H1 (cell line): Measurements from ENCODE around the gene CLGN. TPM values are rescaled to one million over a fixed set of nuclear protein-coding genes. Genes with fewer than 3 reads are reported as not detected.

Experiments used
- CTCF ChIA-PET: fragments of 300-600 bp; sonication (Branson Sonifier 250); formaldehyde crosslinking; loops from one replicate; lab custom pipeline; 2021; ENCODE audit not compliant: partially characterized antibody; lab: Charles Lee
- POLR2A ChIA-PET: fragments of 300-600 bp; sonication (Branson Sonifier 250); formaldehyde crosslinking; loops from one replicate; lab custom pipeline; 2021; ENCODE audit warnings: inconsistent platforms; ENCODE audit not compliant: partially characterized antibody; lab: Charles Lee
- DNase-seq, 2 experiments: peaks; one replicate each; pipeline versions ENCODE4 v3.0.0 to v3.0.0-alpha.2; 2010 to 2022; ENCODE audit warnings: low spot score in 2 of 2, low read depth in 1 of 2, mixed read lengths in 1 of 2
- FAIRE-seq: peaks from 2 replicates; lab custom pipeline; 2011; peaks lifted over from hg19 to GRCh38; lab: Jason Lieb, UNC
- H2AFZ ChIP-seq: 2 replicates; pipeline ENCODE4 v1.8.1; 2012; ENCODE audit warnings: low read length, inconsistent platforms
- H2AK5ac ChIP-seq: 2 replicates; pipeline ENCODE4 v1.6.1; 2013; ENCODE audit warnings: low read depth, low read length
- H2BK120ac ChIP-seq: replicated peaks from 2 replicates; pipeline ENCODE3; 2013; ENCODE audit warnings: low read depth, low read length, inconsistent platforms
- H2BK12ac ChIP-seq: 2 replicates; pipeline ENCODE4 v1.6.1; 2013; ENCODE audit warnings: low read depth, low read length
- H2BK15ac ChIP-seq: 2 replicates; pipeline ENCODE4 v1.6.1; 2013; ENCODE audit warnings: low read length
- H2BK20ac ChIP-seq: 2 replicates; pipeline ENCODE4 v1.6.1; 2013; ENCODE audit warnings: low read length
- H2BK5ac ChIP-seq: 2 replicates; pipeline ENCODE4 v1.6.1; 2013; ENCODE audit warnings: low read depth, low read length
- H3K14ac ChIP-seq: 2 replicates; pipeline ENCODE4 v1.6.1; 2013; ENCODE audit warnings: inconsistent platforms; ENCODE audit not compliant: insufficient read length
- H3K18ac ChIP-seq: 2 replicates; pipeline ENCODE4 v1.6.1; 2013; ENCODE audit warnings: low read length; ENCODE audit errors: extremely low read depth
- H3K23ac ChIP-seq: 2 replicates; pipeline ENCODE4 v1.6.1; 2013; ENCODE audit warnings: inconsistent platforms; ENCODE audit not compliant: insufficient read length
- H3K23me2 ChIP-seq: 2 replicates; pipeline ENCODE4 v1.6.1; 2013; ENCODE audit warnings: low read depth, low read length
- H3K27ac ChIP-seq: 2 replicates; pipeline ENCODE4 v1.6.1; 2011; ENCODE audit warnings: low read depth, low read length, inconsistent platforms
- H3K27me3 ChIP-seq, 4 experiments: replicated peaks in 1 of 4; 1 replicate in 1 of 4; 2 replicates in 3 of 4; pipeline versions ENCODE4 v1.6.1 to v1.8.1; 2011 to 2013; ENCODE audit warnings: low read length in 3 of 4, mild to moderate bottlenecking in 3 of 4, inconsistent platforms in 2 of 4, mixed read lengths in 2 of 4, moderate library complexity in 1 of 4; ENCODE audit not compliant: control insufficient read depth in 3 of 4, insufficient read depth in 3 of 4; ENCODE audit errors: extremely low read depth in 1 of 4
- H3K36me3 ChIP-seq, 4 experiments: 2 replicates each; pipeline versions ENCODE4 v1.6.1 to v1.8.1; 2011 to 2013; ENCODE audit warnings: mild to moderate bottlenecking in 4 of 4, low read length in 3 of 4, moderate library complexity in 2 of 4, control low read depth in 1 of 4, inconsistent platforms in 1 of 4; ENCODE audit not compliant: insufficient read depth in 4 of 4, control insufficient read depth in 2 of 4
- H3K4ac ChIP-seq: replicated peaks from 2 replicates; pipeline ENCODE3; 2013; ENCODE audit warnings: low read length, low read depth, mixed read lengths, inconsistent platforms; ENCODE audit not compliant: insufficient read length
- H3K4me1 ChIP-seq, 4 experiments: replicated peaks in 1 of 4; 1 replicate in 1 of 4; 2 replicates in 3 of 4; pipeline versions ENCODE4 v1.6.1 to v1.8.1; 2011 to 2013; ENCODE audit warnings: low read length in 3 of 4, inconsistent platforms in 2 of 4, mixed read lengths in 1 of 4; ENCODE audit not compliant: insufficient read depth in 4 of 4, control insufficient read depth in 3 of 4
- H3K4me2 ChIP-seq, 2 experiments: 2 replicates each; pipeline versions ENCODE4 v1.6.1 to v1.8.1; 2011 to 2013; ENCODE audit warnings: low read depth in 2 of 2, low read length in 2 of 2, control low read depth in 1 of 2, inconsistent platforms in 1 of 2, mild to moderate bottlenecking in 1 of 2; ENCODE audit not compliant: insufficient read depth in 1 of 2
- H3K4me3 ChIP-seq, 4 experiments: fragments of 200-600, 300-600 bp in 1 of 4; sonication (generic), shearing (Covaris generic), sonication (Bioruptor Twin) in 1 of 4; 2 replicates each; pipeline versions ENCODE4 v1.5.1 to v1.8.1; 2011 to 2016; ENCODE audit warnings: low read length in 4 of 4, low read depth in 3 of 4, control low read depth in 2 of 4, inconsistent platforms in 2 of 4, mild to moderate bottlenecking in 2 of 4, mixed read lengths in 1 of 4, moderate library complexity in 1 of 4; ENCODE audit not compliant: insufficient read depth in 2 of 4; ENCODE audit errors: extremely low read depth in 1 of 4
- H3K56ac ChIP-seq: replicated peaks from 2 replicates; pipeline ENCODE3; 2013; ENCODE audit warnings: low read depth, mild to moderate bottlenecking, mixed read lengths, low read length, inconsistent platforms; ENCODE audit not compliant: insufficient read length
- H3K79me1 ChIP-seq: 2 replicates; pipeline ENCODE4 v1.6.1; 2013; ENCODE audit warnings: low read depth, low read length, control low read depth
- H3K79me2 ChIP-seq, 2 experiments: 2 replicates each; pipeline versions ENCODE4 v1.6.1 to v1.8.1; 2012 to 2013; ENCODE audit warnings: low read length in 2 of 2, mild to moderate bottlenecking in 2 of 2, inconsistent platforms in 1 of 2; ENCODE audit not compliant: insufficient read depth in 2 of 2, control insufficient read depth in 1 of 2
- H3K9ac ChIP-seq, 4 experiments: replicated peaks in 1 of 4; 1 replicate in 1 of 4; 2 replicates in 3 of 4; pipeline versions ENCODE4 v1.6.1 to v1.8.1; 2011 to 2013; ENCODE audit warnings: low read depth in 3 of 4, low read length in 3 of 4, control low read depth in 2 of 4, mild to moderate bottlenecking in 2 of 4, moderate library complexity in 2 of 4, inconsistent platforms in 1 of 4; ENCODE audit errors: extremely low read depth in 1 of 4
- H3K9me3 ChIP-seq, 2 experiments: 2 replicates each; pipeline versions ENCODE4 v1.6.1 to v1.8.1; 2012 to 2013; ENCODE audit warnings: mild to moderate bottlenecking in 2 of 2, moderate library complexity in 2 of 2, control low read depth in 1 of 2, inconsistent platforms in 1 of 2, low read depth in 1 of 2, low read length in 1 of 2, mixed read lengths in 1 of 2; ENCODE audit not compliant: insufficient read depth in 2 of 2
- H4K20me1 ChIP-seq, 2 experiments: replicated peaks in 1 of 2; 2 replicates each; pipeline versions ENCODE3 to v1.8.1; 2011 to 2013; ENCODE audit warnings: inconsistent platforms in 2 of 2, low read length in 2 of 2, mild to moderate bottlenecking in 1 of 2; ENCODE audit not compliant: insufficient read depth in 2 of 2, control insufficient read depth in 1 of 2
- H4K5ac ChIP-seq: 2 replicates; pipeline ENCODE4 v1.6.1; 2013; ENCODE audit warnings: low read length, low read depth, mixed read lengths, inconsistent platforms; ENCODE audit not compliant: insufficient read length
- H4K8ac ChIP-seq: 2 replicates; pipeline ENCODE4 v1.8.0; 2013; ENCODE audit warnings: mild to moderate bottlenecking, moderate library complexity, low read length, inconsistent platforms; ENCODE audit not compliant: insufficient read depth; ENCODE audit errors: extremely low read depth
- H4K91ac ChIP-seq: replicated peaks from 2 replicates; pipeline ENCODE3; 2013; ENCODE audit warnings: low read length, mixed read lengths, inconsistent platforms; ENCODE audit not compliant: insufficient read length
- ATF3 ChIP-seq: IDR thresholded peaks from 2 replicates; pipeline ENCODE4 v1.6.1; 2011; ENCODE audit warnings: low read depth, mild to moderate bottlenecking, low read length; ENCODE audit not compliant: insufficient read depth
- EGR1 ChIP-seq: IDR thresholded peaks from 2 replicates; pipeline ENCODE4 v1.6.1; 2011; ENCODE audit warnings: low read depth, low read length, borderline replicate concordance
- EP300 ChIP-seq, 2 experiments: IDR thresholded peaks; 1 replicate in 1 of 2; 2 replicates in 1 of 2; pipeline ENCODE4 v1.6.1; 2011 to 2012; ENCODE audit warnings: low read depth in 2 of 2, low read length in 2 of 2, mild to moderate bottlenecking in 2 of 2, borderline replicate concordance in 1 of 2, inconsistent platforms in 1 of 2, moderate library complexity in 1 of 2
- GTF2F1 ChIP-seq: IDR thresholded peaks from 2 replicates; pipeline ENCODE4 v1.6.1; 2012; ENCODE audit warnings: low read depth, low read length, improper control_type of control experiment, borderline replicate concordance
- HDAC2 ChIP-seq, 2 experiments: fragments of 300-600 bp in 1 of 2; sonication (generic) in 1 of 2; IDR thresholded peaks; 2 replicates each; pipeline ENCODE4 v1.6.1; 2011 to 2012; ENCODE audit warnings: low read depth in 2 of 2, low read length in 2 of 2, mild to moderate bottlenecking in 2 of 2, moderate library complexity in 2 of 2, borderline replicate concordance in 1 of 2, inconsistent platforms in 1 of 2
- JUND ChIP-seq: IDR thresholded peaks from 2 replicates; pipeline ENCODE4 v1.6.1; 2011; ENCODE audit warnings: mild to moderate bottlenecking, improper control_type of control experiment, low read length
- KDM4A ChIP-seq: IDR thresholded peaks from one replicate; pipeline ENCODE4 v1.7.1; 2012; ENCODE audit warnings: low read depth, mild to moderate bottlenecking, moderate library complexity, low read length, inconsistent platforms; ENCODE audit not compliant: severe bottlenecking
- PHF8 ChIP-seq: fragments of 200-600 bp; sonication (generic); conservative IDR thresholded peaks from 2 replicates; pipeline ENCODE4 v1.7.1; 2012; ENCODE audit warnings: low read depth, mild to moderate bottlenecking, inconsistent platforms, low read length, moderate library complexity
- POLR2A ChIP-seq, 2 experiments: IDR thresholded peaks; 1 replicate in 1 of 2; 2 replicates in 1 of 2; pipeline ENCODE4 v1.6.1; 2011; ENCODE audit warnings: low read depth in 2 of 2, low read length in 2 of 2, mild to moderate bottlenecking in 2 of 2; ENCODE audit errors: control extremely low read depth in 1 of 2
- RFX5 ChIP-seq: IDR thresholded peaks from 2 replicates; pipeline ENCODE4 v1.6.1; 2011; ENCODE audit warnings: low read depth, low read length, improper control_type of control experiment, borderline replicate concordance
- SIN3A ChIP-seq, 2 experiments: IDR thresholded peaks in 1 of 2; conservative IDR thresholded peaks in 1 of 2; 2 replicates each; pipeline ENCODE4 v1.6.1; 2011 to 2012; ENCODE audit warnings: low read length in 2 of 2, improper control_type of control experiment in 1 of 2, low read depth in 1 of 2, mild to moderate bottlenecking in 1 of 2
- SIRT6 ChIP-seq: IDR thresholded peaks from one replicate; pipeline ENCODE4 v1.7.1; 2012; ENCODE audit warnings: low read length, inconsistent platforms
- SP2 ChIP-seq: IDR thresholded peaks from 2 replicates; pipeline ENCODE4 v1.6.1; 2012; ENCODE audit warnings: mild to moderate bottlenecking, low read length, inconsistent platforms
- TBP ChIP-seq: IDR thresholded peaks from 2 replicates; pipeline ENCODE4 v1.6.1; 2011; ENCODE audit warnings: low read depth, low read length, improper control_type of control experiment
- WGBS, 2 experiments: shearing (Covaris generic) in 1 of 2; methylation state at CpG; one replicate each; pipeline versions ENCODE4 v1.1.6 to v1.1.7; 2013 to 2015; ENCODE audit warnings: low lambda C conversion rate in 2 of 2, mixed read lengths in 2 of 2, inconsistent platforms in 1 of 2, low coverage in 1 of 2, missing lambda C conversion rate in 1 of 2; ENCODE audit not compliant: insufficient replicate concordance in 2 of 2, insufficient coverage in 1 of 2, insufficient read length in 1 of 2; ENCODE audit errors: extremely low coverage in 1 of 2, missing lambda C conversion rate in 1 of 2; 5-methylcytosine and 5-hydroxymethylcytosine counted together
- polyA plus RNA-seq, 7 experiments: library from polyadenylated mRNA; depleted of rRNA in 3 of 7; stranded (reverse) in 5 of 7; unstranded in 2 of 7; fragments of >200 nt in 5 of 7; fragments of 200-250 nt in 2 of 7; gene quantifications; 1 replicate in 5 of 7; 2 replicates in 1 of 7; 4 replicates in 1 of 7; pipeline versions ENCODE4 v1.2.1 to v1.2.3, GENCODE V29; 2011 to 2013; ENCODE audit warnings: missing spikeins in 2 of 7, mixed read lengths in 2 of 7
- total RNA-seq: library from RNA; stranded (reverse); fragmentation: NEBNext Ultra II Directional; extraction: Animal tissue kit (Norgen Biotek cat#: 25700); gene quantifications from 2 replicates; pipeline ENCODE4 v1.2.1, GENCODE V29; 2021

CLGN gene
- total and polyA plus RNA-seq, 2 of the 8 experiments (the other 6 are each of a cell fraction or from before 2014, with no cell fraction given): 1.7 to 3.1 TPM

GRCh38 chr4:140448830-140449229, 21.4 kb upstream of the CLGN start:
- CTCF ChIA-PET: interaction anchor here (0.6 to 1.8 kb wide), 2 partner anchors 17 to 22 kb away, joined by 4 to 5 read pairs; no protein-coding TSS in a partner anchor
- H4K20me1 ChIP-seq: no peaks in the 10 kb centered on the region
- WGBS, 2 experiments: 83% methylated on average over 2 of the region's 2 CpGs; no CpG with 5 or more reads in 1 of the 2 experiments
- TF ChIP-seq EP300 (IDR thresholded peaks at IDR 0.05; ENCODE audit: borderline replicate concordance in 1 of 2, low read depth in 2 of 2, low read length in 2 of 2) (no peak), JUND (no peak), TBP (no peak), HDAC2 (IDR thresholded peaks at IDR 0.05; ENCODE audit: borderline replicate concordance in 1 of 2, low read depth in 2 of 2, low read length in 2 of 2) (no peak), ATF3 (no peak), POLR2A (IDR thresholded peaks at IDR 0.05; ENCODE audit: control extremely low read depth in 1 of 2, low read depth in 2 of 2, low read length in 2 of 2) (no peak), KDM4A (no peak), EGR1 (no peak), SIN3A (conservative IDR thresholded peaks at IDR 0.05 in 1 of 2, IDR thresholded peaks at IDR 0.05 in 1 of 2; ENCODE audit: low read depth in 1 of 2, low read length in 2 of 2) (no peak), GTF2F1 (no peak), SP2 (no peak), PHF8 (no peak), SIRT6 (no peak), RFX5 (no peak)

More at GRCh38 chr4:140448830-140449229, 21.4 kb upstream of the CLGN start:
- no peak overlapping the region for H2AK5ac ChIP-seq
- no peak overlapping the region for H3K4me2 ChIP-seq
- no peak overlapping the region for H2BK120ac ChIP-seq
- no peak for DNase-seq
- H3K27me3 ChIP-seq: no peaks in the 10 kb centered on the region
- no peak for FAIRE-seq
- H2AFZ ChIP-seq: no peak overlapping the region
- H2BK12ac ChIP-seq: no peak overlapping the region
- H4K8ac ChIP-seq: no peak overlapping the region
- POLR2A ChIA-PET: no interaction called here
- H2BK20ac ChIP-seq: no peak overlapping the region
- H3K79me2 ChIP-seq: no peaks in the 10 kb centered on the region
- no peaks in the 10 kb centered on the region for H3K36me3 ChIP-seq
- no peak overlapping the region for H2BK15ac ChIP-seq
- H3K27ac ChIP-seq: no peak overlapping the region
- H3K9ac ChIP-seq: no peak overlapping the region
- H3K18ac ChIP-seq: no peak overlapping the region
- H3K4me1 ChIP-seq: no peaks in the 10 kb centered on the region
- H3K9me3 ChIP-seq: no peaks in the 10 kb centered on the region
- no peak overlapping the region for H4K5ac ChIP-seq
- H3K14ac ChIP-seq: no peak overlapping the region
- no peak overlapping the region for H3K56ac ChIP-seq
- no peak overlapping the region for H4K91ac ChIP-seq
- no peak overlapping the region for H3K4ac ChIP-seq
- no peak overlapping the region for H3K4me3 ChIP-seq
- H3K23me2 ChIP-seq: no peaks in the 10 kb centered on the region; the same call in 1 of the 2 replicates
- H3K23ac ChIP-seq: no peak overlapping the region
- H3K79me1 ChIP-seq: no peaks in the 10 kb centered on the region
- H2BK5ac ChIP-seq: no peak overlapping the region
